Coronary artery (tissue), 2 donors: ENCODE data around the gene ARMC12.
"Not testable (repeated sequence)": the region's sequence is repeated elsewhere in the genome, so short reads cannot be mapped to it uniquely, and the experiment has no call there.

Source experiments
- DNase-seq: peaks from one replicate; pipeline ENCODE4 v3.0.0-alpha.2; 2017; ENCODE audit warnings: low spot score
- H3K27ac ChIP-seq, 2 donors: fragments of 200-600 bp; sonication (generic); one replicate each; pipeline ENCODE4 v1.5.1; 2016 to 2019
- H3K4me3 ChIP-seq: fragments of 200-600 bp; sonication (generic); 2 replicates; pipeline ENCODE4 v1.5.1; 2016; ENCODE audit warnings: mild to moderate bottlenecking, moderate library complexity
- CTCF ChIP-seq: fragments of 200-600 bp; sonication (generic); IDR thresholded peaks from one replicate; pipeline ENCODE4 v1.5.1; 2019; ENCODE audit warnings: antibody characterized with exemption

Gene ARMC12

GRCh38 chr6:35729722-35730121, 7.1 kb upstream of the ARMC12 start:
- H3K27ac ChIP-seq: peak overlapping the region; percentile 100
- H3K4me3 ChIP-seq: no peak overlapping the region
- TF ChIP-seq CTCF: no peak
- DNase-seq: no peak

- no peak for DNase-seq
- TF ChIP-seq CTCF: no peak
- Histone ChIP-seq H3K4me3 (peak overlapping the region; percentile 78), H3K27ac (peak overlapping the region; percentile 100)
Observed at GRCh38 chr6:35730745-35731413, 6.0 kb upstream of the ARMC12 start.

GRCh38 chr6:35731414-35731735, 5.5 kb upstream of the ARMC12 start:
- TF ChIP-seq CTCF: no peak
- peak overlapping the region; percentile 78 for H3K4me3 ChIP-seq
- H3K27ac ChIP-seq: peak overlapping the region; percentile 100
- peak; percentile 98 for DNase-seq

GRCh38 chr6:35731736-35732532, 4.9 kb upstream of the ARMC12 start:
- no peak for TF ChIP-seq CTCF
- Histone ChIP-seq H3K4me3 (peak overlapping the region; percentile 78), H3K27ac (peak overlapping the region; percentile 100)
- peak; percentile 98 for DNase-seq

GRCh38 chr6:35733633-35734032, 3.2 kb upstream of the ARMC12 start:
- no peak overlapping the region for H3K4me3 ChIP-seq
- H3K27ac ChIP-seq: peak overlapping the region; percentile 100
- no peak for DNase-seq
- no peak for TF ChIP-seq CTCF

GRCh38 chr6:35734319-35734718, 2.5 kb upstream of the ARMC12 start:
- H3K27ac ChIP-seq: peak overlapping the region; percentile 100
- DNase-seq, H3K4me3 ChIP-seq: not testable (repeated sequence)

GRCh38 chr6:35735452-35735851, 1.4 kb upstream of the ARMC12 start:
- TF ChIP-seq CTCF: no peak
- H3K4me3 ChIP-seq: no peak overlapping the region
- peak overlapping the region in 1 of 2 donors; percentile 35 for H3K27ac ChIP-seq
- no peak for DNase-seq
